ENCODE data around the gene NRIP3.
"Not testable (repeated sequence)": the region's sequence is repeated elsewhere in the genome, so short reads cannot be mapped to it uniquely, and the experiment has no call there.

The NRIP3 gene

DNA sequence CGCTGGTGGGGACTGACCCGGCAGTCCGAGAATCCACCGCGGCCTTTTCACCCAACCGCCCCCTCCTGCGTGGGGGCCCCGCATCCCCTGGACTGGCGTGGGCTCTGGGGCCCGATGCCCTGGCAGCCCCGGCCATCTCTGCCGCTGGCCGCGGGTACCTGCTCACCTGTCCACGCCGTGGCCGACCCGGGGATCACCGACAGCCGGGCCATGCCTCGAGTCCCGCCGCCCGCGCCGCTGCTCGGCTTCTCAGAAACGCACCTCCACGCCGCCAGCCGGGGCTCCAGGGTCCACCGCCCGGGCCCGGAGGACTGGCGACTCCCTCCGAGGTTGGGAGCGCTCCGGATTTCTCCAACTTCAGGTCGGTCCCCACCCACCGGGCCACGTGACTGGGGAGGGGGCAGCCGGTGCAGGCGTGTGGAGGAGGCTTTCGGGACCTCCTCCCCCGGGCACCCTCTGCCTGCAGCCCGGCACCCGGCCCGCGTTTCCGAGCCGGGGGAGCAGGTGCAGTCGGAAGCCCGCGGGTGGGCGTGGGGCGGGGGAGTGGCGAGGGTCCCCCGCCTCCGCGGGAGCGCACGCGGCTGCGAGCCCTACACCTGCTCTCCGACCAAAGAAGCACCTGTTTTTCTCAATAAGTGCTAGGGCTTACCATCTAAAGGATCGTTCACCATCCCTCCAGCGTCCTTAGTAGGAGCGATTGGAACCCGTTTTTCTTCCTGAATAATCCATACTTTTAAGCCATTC is 554 bp upstream of the NRIP3 start:
- Mint-ChIP-seq H3K36me3 (ENCODE audit: low read depth) (no peaks in the 10 kb centered on the region), H3K4me3 (peak overlapping the region; percentile 24), H3K4me1 (ENCODE audit: low read depth) (peaks cover 30% of the 10 kb centered on the region), H3K27ac (no peak overlapping the region), H3K9me3 (no peaks in the 10 kb centered on the region), H3K27me3 (peaks cover 49% of the 10 kb centered on the region)

DNA sequence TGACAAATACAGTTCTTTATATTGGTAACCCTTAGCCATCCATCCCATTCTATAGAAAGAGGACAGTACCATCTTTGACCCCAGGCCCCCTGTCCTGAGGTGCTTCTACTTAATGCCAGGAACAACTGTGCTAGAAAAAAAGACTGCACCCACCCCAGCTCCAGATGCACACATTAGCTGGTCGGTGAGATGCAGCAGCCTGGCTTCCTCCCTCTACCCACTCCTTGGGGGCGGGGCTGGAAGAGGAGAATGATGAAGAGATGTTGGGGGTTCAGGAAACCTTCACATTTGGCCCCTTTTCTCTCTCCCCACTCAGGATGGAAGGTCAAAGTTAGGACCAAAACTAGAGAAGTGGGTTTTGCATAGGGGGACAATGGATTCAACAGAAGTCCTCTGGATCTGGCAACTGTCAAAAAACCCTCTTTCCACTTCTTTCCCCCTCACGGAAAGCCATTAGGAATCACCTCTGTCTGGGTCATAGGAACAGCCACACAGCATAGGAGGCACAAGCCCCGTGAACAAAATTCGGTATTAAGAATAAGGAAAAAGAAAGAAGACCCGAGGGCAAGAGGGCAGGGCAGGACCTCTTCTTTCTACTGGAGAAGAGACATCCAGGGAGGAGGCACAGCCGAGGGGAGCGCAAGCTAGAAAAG is 755 bp downstream of the NRIP3 start:
- H3K9me3 Mint-ChIP-seq: no peaks in the 10 kb centered on the region
- peaks cover 57% of the 10 kb centered on the region for H3K27me3 Mint-ChIP-seq
- H3K27ac Mint-ChIP-seq: peak overlapping the region; percentile 57
- H3K4me3 Mint-ChIP-seq: peak overlapping the region; percentile 72
- no peaks in the 10 kb centered on the region for H3K36me3 Mint-ChIP-seq (ENCODE audit: low read depth)
- H3K4me1 Mint-ChIP-seq (ENCODE audit: low read depth): peaks cover 30% of the 10 kb centered on the region

DNA sequence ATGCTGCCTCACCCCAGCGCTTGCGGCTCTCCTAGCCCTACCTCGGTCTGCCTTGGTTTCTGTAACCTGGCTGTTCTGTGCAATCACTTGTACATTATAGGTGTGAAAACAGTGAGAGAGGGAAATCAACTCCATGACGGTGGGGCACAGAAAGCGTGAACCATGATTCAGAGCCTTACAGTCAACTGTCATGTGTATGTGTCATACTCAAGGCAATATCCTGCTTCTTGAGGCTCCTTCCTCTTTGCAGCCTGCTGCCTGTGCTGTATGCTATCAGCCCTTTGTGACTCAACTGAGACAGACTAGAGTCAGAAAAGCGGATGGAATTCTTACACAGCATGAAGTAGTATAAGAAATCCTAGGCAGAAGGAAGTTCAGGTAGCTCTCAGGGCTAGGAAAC is 2.1 kb downstream of the NRIP3 start:
- no peaks in the 10 kb centered on the region for H3K36me3 Mint-ChIP-seq (ENCODE audit: low read depth)
- H3K4me3 Mint-ChIP-seq: no peak overlapping the region
- peaks cover 50% of the 10 kb centered on the region for H3K27me3 Mint-ChIP-seq
- H3K27ac Mint-ChIP-seq: no peak overlapping the region
- no peaks in the 10 kb centered on the region for H3K9me3 Mint-ChIP-seq
- H3K4me1 Mint-ChIP-seq (ENCODE audit: low read depth): peaks cover 30% of the 10 kb centered on the region

DNA sequence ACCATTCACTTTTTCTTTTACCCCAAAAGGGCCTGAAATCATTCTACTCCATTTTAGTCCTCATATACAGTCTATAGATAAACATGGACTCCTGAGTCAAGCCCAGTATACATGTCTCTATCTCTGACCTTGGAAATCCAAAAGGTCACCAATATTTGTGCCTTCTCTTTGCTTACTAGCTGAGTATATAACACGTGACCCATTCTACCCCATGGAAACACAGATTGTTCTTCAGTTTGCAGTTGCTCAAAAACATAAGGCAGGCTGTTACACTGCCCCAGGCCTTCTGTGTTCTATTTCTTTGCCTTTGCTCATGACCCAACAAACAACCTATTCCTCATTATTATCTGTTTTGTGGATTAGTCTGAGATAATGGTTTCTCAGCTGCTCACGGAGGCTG is 5.8 kb downstream of the NRIP3 start:
- peaks cover 32% of the 10 kb centered on the region for H3K27me3 Mint-ChIP-seq
- H3K36me3 Mint-ChIP-seq (ENCODE audit: low read depth): no peaks in the 10 kb centered on the region
- no peak overlapping the region for H3K4me3 Mint-ChIP-seq
- no peak overlapping the region for H3K27ac Mint-ChIP-seq
- H3K9me3 Mint-ChIP-seq: no peaks in the 10 kb centered on the region
- H3K4me1 Mint-ChIP-seq (ENCODE audit: low read depth): peaks cover 20% of the 10 kb centered on the region

DNA sequence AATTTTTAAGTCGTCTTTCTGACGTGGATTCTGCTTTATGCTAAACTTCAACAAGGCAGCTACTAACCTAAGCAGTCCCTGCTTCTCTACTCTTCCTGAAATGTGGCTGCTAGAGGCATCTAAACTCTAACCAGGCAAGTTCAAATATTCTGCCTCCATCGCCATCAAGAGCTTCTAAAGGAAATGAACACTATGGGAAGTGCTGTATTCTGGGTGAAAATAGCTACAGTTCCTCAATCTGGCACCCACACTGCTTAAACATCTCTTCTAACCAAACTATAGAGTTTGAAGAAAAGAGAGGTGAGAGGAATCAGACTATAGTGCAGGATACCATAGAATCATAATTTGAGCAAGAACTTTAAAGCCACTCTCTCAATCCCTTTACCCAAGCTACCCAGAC is 6.3 kb downstream of the NRIP3 start:
- Mint-ChIP-seq H3K27ac (no peak overlapping the region), H3K36me3 (ENCODE audit: low read depth) (no peaks in the 10 kb centered on the region)

DNA sequence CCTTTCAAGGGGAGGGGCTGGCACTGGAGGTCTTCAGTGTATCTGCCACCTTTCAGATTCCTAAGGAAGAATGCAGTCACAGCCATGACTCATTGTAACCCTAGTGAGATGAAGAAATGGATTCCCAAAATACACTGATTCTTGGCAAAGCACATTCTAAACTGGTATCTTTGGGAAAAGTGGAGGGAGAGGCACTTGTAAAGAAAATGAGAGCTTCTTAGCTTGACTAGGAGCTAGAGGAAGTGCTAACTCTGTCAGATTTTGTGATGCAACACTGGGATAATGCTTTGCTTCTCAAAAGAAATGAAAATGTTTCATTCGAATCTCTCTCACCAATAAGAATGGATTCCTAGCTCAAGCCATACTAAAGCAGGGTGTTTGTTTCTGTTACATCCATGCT is 14.3 kb downstream of the NRIP3 start:
- H3K36me3 Mint-ChIP-seq (ENCODE audit: low read depth): no peaks in the 10 kb centered on the region

More for the DNA sequence above, 6.3 kb downstream of the NRIP3 start:
- Mint-ChIP-seq H3K9me3 (no peaks in the 10 kb centered on the region), H3K27me3 (peaks cover 32% of the 10 kb centered on the region), H3K4me1 (ENCODE audit: low read depth) (peaks cover 15% of the 10 kb centered on the region), H3K4me3 (no peak overlapping the region)

DNA sequence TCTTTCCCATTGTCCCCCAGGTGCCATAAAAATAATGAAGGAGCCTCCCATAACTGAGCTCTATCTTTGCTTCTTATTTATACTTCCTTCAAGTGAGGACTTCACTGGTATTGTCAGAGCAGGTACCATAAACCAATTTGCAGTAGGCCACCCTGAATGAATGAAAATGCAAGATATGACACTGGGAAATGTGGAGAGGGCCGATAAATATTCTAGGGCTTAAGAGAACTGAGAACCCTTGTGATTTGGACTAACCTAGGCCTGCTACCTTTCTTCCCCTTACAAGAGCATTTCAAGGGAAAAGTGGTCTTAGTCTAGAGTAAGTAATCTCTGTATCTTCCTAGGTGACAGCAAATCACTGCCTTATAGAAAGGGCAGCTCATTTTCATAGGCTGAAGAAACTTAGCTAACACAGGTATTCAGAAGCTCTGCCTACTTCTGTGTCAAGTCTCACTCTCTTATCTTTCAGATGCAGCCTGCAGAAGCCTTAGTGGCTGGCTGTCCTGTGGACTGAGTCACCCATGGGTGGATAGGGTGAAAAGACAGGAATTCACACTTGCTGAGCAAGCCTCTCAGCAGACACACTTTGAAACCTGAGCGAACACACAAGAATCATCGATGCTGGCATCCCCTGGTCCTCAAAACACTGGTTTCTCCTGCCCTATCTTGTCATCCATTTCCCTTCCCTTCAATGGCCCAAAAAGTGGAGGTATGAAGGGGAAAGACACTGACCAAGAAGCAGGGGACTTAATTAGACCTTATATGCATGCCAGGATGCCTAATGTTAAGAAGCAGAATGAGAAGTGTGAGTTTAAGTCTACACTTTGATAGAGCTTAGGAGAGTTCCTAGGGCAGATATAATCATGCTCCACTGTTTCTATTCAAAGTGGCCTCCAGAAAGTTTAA is 15.2 kb downstream of the NRIP3 start:
- Mint-ChIP-seq H3K9me3 (no peaks in the 10 kb centered on the region), H3K36me3 (ENCODE audit: low read depth) (no peaks in the 10 kb centered on the region), H3K27ac (no peak overlapping the region), H3K27me3 (peaks cover 20% of the 10 kb centered on the region), H3K4me3 (no peak overlapping the region), H3K4me1 (ENCODE audit: low read depth) (no peaks in the 10 kb centered on the region)

More for the DNA sequence above, 14.3 kb downstream of the NRIP3 start:
- H3K4me3 Mint-ChIP-seq: no peak overlapping the region
- no peaks in the 10 kb centered on the region for H3K9me3 Mint-ChIP-seq
- H3K27ac Mint-ChIP-seq: no peak overlapping the region
- no peaks in the 10 kb centered on the region for H3K4me1 Mint-ChIP-seq (ENCODE audit: low read depth)
- H3K27me3 Mint-ChIP-seq: peaks cover 20% of the 10 kb centered on the region

DNA sequence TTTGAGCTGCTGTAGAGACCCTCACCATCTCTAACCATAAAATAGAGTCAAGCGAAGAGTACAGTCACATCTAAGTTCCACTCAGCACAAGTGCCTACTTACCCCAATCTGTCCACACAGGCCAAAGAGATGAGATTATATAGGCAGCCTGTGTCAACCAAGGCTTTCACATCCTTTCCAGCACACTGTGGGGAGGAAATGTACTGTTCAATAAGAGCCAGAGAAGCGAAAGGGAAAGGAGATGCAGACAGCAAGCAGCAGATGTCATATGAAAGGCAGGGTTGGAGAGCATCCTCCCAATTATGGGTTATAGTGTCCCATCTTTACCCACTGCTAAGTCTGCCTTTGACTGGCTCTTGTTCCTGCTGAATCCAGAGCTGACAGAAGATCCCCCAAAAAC is 16.4 kb downstream of the NRIP3 start:
- no peaks in the 10 kb centered on the region for H3K4me1 Mint-ChIP-seq (ENCODE audit: low read depth)
- no peak overlapping the region for H3K27ac Mint-ChIP-seq
- H3K9me3 Mint-ChIP-seq: no peaks in the 10 kb centered on the region
- H3K36me3 Mint-ChIP-seq (ENCODE audit: low read depth): no peaks in the 10 kb centered on the region
- H3K27me3 Mint-ChIP-seq: peaks cover 20% of the 10 kb centered on the region
- no peak overlapping the region for H3K4me3 Mint-ChIP-seq

DNA sequence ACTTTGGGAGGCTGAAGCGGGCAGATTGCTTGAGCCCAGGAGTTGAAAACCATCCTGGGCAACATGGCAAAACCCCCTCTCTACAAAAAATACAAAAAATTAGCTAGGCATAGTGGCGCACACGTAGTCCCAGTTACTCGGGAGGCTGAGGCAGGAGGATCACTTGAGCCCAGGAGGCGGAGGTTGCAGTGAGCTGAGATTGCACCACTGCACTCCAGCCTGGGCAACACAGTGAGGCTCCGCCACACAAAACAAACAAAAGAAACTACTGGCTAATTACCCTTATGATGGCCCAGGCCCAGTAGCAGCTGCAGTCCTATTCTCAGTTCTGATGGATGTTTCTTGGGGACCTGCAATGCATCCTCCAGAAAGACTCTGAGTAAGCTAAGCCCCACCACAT is 17.0 kb downstream of the NRIP3 start:
- H3K27ac Mint-ChIP-seq; H3K36me3 Mint-ChIP-seq (ENCODE audit: low read depth); H3K4me3 Mint-ChIP-seq; H3K9me3 Mint-ChIP-seq; H3K4me1 Mint-ChIP-seq (ENCODE audit: low read depth): not testable (repeated sequence)
- peaks cover 20% of the 10 kb centered on the region for H3K27me3 Mint-ChIP-seq

DNA sequence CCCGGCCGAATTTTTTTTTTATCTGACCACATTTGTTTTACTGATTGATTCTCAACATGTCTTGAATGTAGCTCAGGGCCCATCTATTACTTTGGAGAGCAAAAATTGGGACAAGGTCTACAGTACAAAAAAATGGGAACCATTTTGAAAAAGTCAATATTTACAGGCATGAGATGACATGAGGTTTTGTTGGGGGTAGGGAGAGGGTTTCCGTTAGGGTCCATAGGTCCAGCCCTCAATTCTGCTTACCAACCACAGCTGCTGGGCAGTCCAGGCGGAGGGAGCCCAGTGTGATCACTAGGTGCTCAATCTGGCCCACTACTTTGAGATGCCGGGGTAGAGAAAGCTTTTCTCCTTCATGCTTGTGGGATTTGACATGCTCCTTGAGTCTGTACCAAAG is 18.3 kb downstream of the NRIP3 start:
- Mint-ChIP-seq H3K4me3 (no peak overlapping the region), H3K9me3 (no peaks in the 10 kb centered on the region), H3K27me3 (peaks cover 15% of the 10 kb centered on the region), H3K27ac (no peak overlapping the region), H3K4me1 (ENCODE audit: low read depth) (no peaks in the 10 kb centered on the region), H3K36me3 (ENCODE audit: low read depth) (no peaks in the 10 kb centered on the region)

DNA sequence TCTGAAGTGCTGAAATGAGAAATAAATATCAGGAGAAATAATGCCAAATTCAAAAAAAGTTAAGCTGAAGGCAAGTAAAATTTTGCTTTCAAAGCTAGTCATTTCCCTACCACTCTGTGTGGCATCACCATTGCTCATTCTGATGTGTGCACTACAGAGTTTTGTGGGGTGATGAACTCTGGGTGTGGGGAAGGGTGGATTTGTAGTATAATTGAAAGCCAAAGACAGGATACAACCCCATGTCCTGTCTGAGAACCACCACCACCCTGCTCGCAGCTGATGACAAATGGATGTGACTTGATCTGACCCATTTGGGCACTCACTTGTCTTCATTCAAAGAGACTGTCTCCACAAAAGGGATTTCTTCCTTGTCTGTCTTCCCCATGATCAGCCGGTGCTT is 20.2 kb downstream of the NRIP3 start:
- Mint-ChIP-seq H3K4me1 (ENCODE audit: low read depth) (no peaks in the 10 kb centered on the region), H3K4me3 (no peak overlapping the region), H3K27ac (no peak overlapping the region), H3K27me3 (no peaks in the 10 kb centered on the region), H3K9me3 (no peaks in the 10 kb centered on the region), H3K36me3 (ENCODE audit: low read depth) (no peaks in the 10 kb centered on the region)

DNA sequence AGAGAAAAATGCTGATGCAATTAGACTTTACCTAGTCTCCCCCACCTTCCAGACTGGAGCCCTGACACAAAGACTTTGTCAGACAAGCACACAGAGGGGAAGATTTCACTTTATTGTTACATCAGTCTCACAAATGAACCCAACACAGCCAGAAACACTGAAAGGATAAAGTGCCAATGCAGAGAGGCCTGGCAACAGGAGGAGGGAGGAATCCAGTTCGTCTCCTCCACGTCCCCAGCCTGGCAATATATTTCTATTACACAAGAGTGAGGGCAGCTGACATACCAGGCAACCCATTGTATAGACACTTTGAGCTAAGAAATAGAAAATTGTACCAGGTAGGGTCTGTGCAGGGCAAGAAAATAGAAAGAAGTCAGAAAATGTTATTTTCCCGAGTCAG is 23.3 kb downstream of the NRIP3 start:
- H3K36me3 Mint-ChIP-seq (ENCODE audit: low read depth): no peaks in the 10 kb centered on the region
- H3K4me1 Mint-ChIP-seq (ENCODE audit: low read depth): no peaks in the 10 kb centered on the region
- no peak overlapping the region for H3K4me3 Mint-ChIP-seq
- no peaks in the 10 kb centered on the region for H3K9me3 Mint-ChIP-seq
- no peaks in the 10 kb centered on the region for H3K27me3 Mint-ChIP-seq
- no peak overlapping the region for H3K27ac Mint-ChIP-seq

DNA sequence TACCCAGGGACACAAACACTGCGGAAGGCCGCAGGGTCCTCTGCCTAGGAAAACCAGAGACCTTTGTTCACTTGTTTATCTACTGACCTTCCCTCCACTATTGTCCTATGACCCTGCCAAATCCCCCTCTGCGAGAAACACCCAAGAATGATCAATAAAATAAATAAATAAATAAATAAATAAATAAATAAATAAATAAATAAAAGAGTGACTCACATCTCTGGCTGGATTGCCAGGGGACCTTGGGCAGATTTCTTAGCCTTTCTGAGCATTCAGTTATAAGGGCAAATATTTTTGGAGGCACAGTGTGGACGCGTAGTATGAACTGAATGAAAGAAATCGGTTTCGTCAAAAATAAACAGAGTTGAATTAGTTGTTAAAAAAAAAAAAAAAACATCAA is 24.4 kb downstream of the NRIP3 start:
- not testable (repeated sequence) for H3K4me1 Mint-ChIP-seq (ENCODE audit: low read depth)

DNA sequence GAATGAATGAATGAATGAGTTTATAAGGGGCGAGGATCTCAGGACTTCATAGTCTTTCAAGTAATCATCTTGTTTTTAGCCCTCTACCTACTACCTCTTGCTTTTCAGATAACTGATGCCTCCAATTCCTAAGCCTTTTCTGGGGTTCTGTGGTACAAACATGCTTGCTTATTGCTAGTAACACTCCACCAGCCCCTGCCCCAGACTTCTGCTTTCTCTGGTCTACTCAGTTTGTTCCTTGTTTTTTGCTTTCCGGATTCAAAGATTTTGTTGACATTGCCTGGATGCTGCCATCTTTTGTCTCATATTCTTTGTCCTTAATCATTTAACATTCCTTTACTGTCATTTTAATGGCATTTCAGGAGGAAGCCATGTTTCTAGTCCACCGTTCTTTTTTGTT is 30.7 kb downstream of the NRIP3 start:
- Mint-ChIP-seq H3K27me3 (no peaks in the 10 kb centered on the region), H3K27ac (no peak overlapping the region), H3K36me3 (ENCODE audit: low read depth) (no peaks in the 10 kb centered on the region), H3K4me1 (ENCODE audit: low read depth) (no peaks in the 10 kb centered on the region), H3K9me3 (no peaks in the 10 kb centered on the region), H3K4me3 (no peak overlapping the region)

More for the DNA sequence above, 24.4 kb downstream of the NRIP3 start:
- not testable (repeated sequence) for H3K4me3 Mint-ChIP-seq; H3K27me3 Mint-ChIP-seq; H3K36me3 Mint-ChIP-seq (ENCODE audit: low read depth); H3K9me3 Mint-ChIP-seq; H3K27ac Mint-ChIP-seq

DNA sequence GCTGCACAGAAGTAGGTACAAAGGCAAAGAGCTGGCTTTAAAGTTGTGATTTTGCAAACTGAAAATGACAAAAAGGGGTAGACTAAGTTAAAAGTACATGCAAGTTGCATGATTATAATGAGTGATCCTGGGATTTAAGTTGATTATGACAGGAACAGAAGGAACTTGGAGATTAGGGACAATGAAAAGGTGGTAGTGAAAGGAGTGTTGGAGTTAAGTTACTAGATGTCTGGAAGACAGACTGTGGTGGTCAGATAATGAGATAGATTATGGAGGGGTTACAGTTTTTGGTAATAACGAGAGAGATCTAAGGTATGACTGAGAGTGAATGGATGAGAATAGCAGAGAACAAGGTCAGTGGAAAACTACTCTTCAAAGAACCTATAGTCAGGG is 31.9 kb downstream of the NRIP3 start:
- H3K27me3 Mint-ChIP-seq: no peaks in the 10 kb centered on the region
- H3K4me3 Mint-ChIP-seq: no peak overlapping the region
- H3K36me3 Mint-ChIP-seq (ENCODE audit: low read depth): no peaks in the 10 kb centered on the region
- no peaks in the 10 kb centered on the region for H3K4me1 Mint-ChIP-seq (ENCODE audit: low read depth)
- no peak overlapping the region for H3K27ac Mint-ChIP-seq
- H3K9me3 Mint-ChIP-seq: no peaks in the 10 kb centered on the region

All from stimulated activated naive CD8-positive, alpha-beta T cell treated with anti-CD3 and anti-CD28 coated beads, Interleukin-15, Interleukin-2, amounts not matched to agents 100 ng/mL and 50 ng/mL, for 24 hours (primary cell).